ENCODE data around the gene ACER1.

- TF ChIP-seq CTCF (IDR thresholded peaks at IDR 0.05) (no peak), SMC3 (IDR thresholded peaks at IDR 0.05; ENCODE audit: low read depth, low read length) (no peak), POLR2AphosphoS5 (IDR thresholded peaks at IDR 0.05; ENCODE audit: low read depth, low read length) (no peak), ELF1 (IDR thresholded peaks at IDR 0.05) (no peak), IRF3 (IDR thresholded peaks at IDR 0.05; ENCODE audit: low read depth, low read length) (no peak), MXI1 (IDR thresholded peaks at IDR 0.05; ENCODE audit: low read depth, low read length) (no peak), NRF1 (IDR thresholded peaks at IDR 0.05; ENCODE audit: low read depth, low read length) (no peak)
Observed at GRCh38 chr19:6278051-6278450, 55.4 kb downstream of the ACER1 start.

All from SK-N-SH (cell line).